HEK293T (cell line): ENCODE measurements around the gene WDR27.

Source experiments
- ARNT ChIP-seq: fragments of 450-650 bp; IDR thresholded peaks from 2 replicates; pipeline ENCODE4 v1.6.1; 2017; ENCODE audit warnings: mild to moderate bottlenecking
- BHLHE40 ChIP-seq: fragments of 450-650 bp; IDR thresholded peaks from 2 replicates; pipeline ENCODE4 v1.6.1; 2016; ENCODE audit warnings: mild to moderate bottlenecking, moderate library complexity, borderline replicate concordance
- L3MBTL2 ChIP-seq: fragments of 450-650 bp; conservative IDR thresholded peaks from 2 replicates; pipeline ENCODE4 v1.6.1; 2016; ENCODE audit warnings: mild to moderate bottlenecking
- LEF1 ChIP-seq: fragments of 450-650 bp; IDR thresholded peaks from 2 replicates; pipeline ENCODE4 v1.6.1; 2017; ENCODE audit warnings: mild to moderate bottlenecking, borderline replicate concordance
- SUZ12 ChIP-seq: fragments of 450-650 bp; IDR thresholded peaks from 2 replicates; pipeline ENCODE4 v1.6.1; 2016; ENCODE audit warnings: mild to moderate bottlenecking
- ZNF384 ChIP-seq: fragments of 450-650 bp; IDR thresholded peaks from 2 replicates; pipeline ENCODE4 v1.6.1; 2016

DNA sequence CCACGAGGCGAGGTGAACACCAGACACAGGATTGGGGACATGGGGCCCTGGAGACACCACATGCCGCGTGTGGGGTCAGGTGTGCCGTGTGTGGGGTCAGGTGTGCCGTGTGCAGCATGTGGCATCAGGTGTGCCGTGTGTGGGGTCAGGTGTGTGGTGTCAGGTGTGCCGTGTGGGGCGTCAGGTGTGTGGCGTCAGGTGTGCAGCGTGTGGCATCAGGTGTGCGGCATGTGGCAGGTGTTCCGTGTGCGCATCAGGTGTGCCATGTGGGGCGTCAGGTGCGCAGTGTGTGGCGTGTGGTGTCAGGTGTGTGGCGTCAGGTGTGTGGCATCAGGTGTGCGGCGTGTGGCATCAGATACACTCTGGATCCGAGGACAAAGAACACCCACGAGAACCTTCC, 77.9 kb downstream of the WDR27 start:
- TF ChIP-seq L3MBTL2 (no peak), ZNF384 (no peak), BHLHE40 (no peak), LEF1 (no peak), SUZ12 (no peak), ARNT (no peak)
